Ishikawa (cell line): ENCODE results near the gene CKAP4.

Experiments
- NFIC ChIP-seq: IDR thresholded peaks from 2 replicates; pipeline ENCODE4 v1.6.1; 2012
- RAD21 ChIP-seq: IDR thresholded peaks from 2 replicates; pipeline ENCODE4 v1.6.1; 2012; ENCODE audit warnings: low read depth
- REST ChIP-seq: IDR thresholded peaks from 2 replicates; pipeline ENCODE4 v1.6.1; 2012; ENCODE audit warnings: low read depth, mild to moderate bottlenecking
- TAF1 ChIP-seq: IDR thresholded peaks from 2 replicates; pipeline ENCODE4 v1.6.1; 2012; ENCODE audit warnings: low read depth, mild to moderate bottlenecking
- TCF12 ChIP-seq: IDR thresholded peaks from 2 replicates; pipeline ENCODE4 v1.6.1; 2012; ENCODE audit warnings: low read depth
- TEAD4 ChIP-seq: IDR thresholded peaks from 2 replicates; pipeline ENCODE4 v1.6.1; 2012
- ZBTB7A ChIP-seq: IDR thresholded peaks from 2 replicates; pipeline ENCODE4 v1.6.1; 2012; ENCODE audit warnings: low read depth

GRCh38 chr12:106296179-106296877, 48.5 kb upstream of the CKAP4 start:
- TF ChIP-seq NFIC (no peak), REST (no peak), ZBTB7A (no peak), TAF1 (no peak), RAD21 (no peak), TEAD4 (no peak), TCF12 (no peak)
